Measurements from ENCODE around the gene TXNDC17. TPM values are rescaled to one million over a fixed set of nuclear protein-coding genes. Genes with fewer than 3 reads are reported as not detected.

The TXNDC17 gene
- total and polyA plus RNA-seq, 9 of the 15 experiments (the other 6 are each of a cell fraction or from before 2014, with no cell fraction given) = 108 to 759 (median 179) TPM

GRCh38 chr17:6651919-6652452, 11.1 kb downstream of the TXNDC17 start (continued):
- TF ChIP-seq MGA (IDR thresholded peaks at IDR 0.05) (peak; percentile 93), ZNF134 (CRISPR knock-in tag; conservative IDR thresholded peaks at IDR 0.05) (no peak), SETDB1 (IDR thresholded peaks at IDR 0.05; ENCODE audit: low read length) (no peak), SMAD4 (CRISPR knock-in tag; conservative IDR thresholded peaks at IDR 0.05) (0 out of 2 replicates have a peak, but pooled peaks have one; percentile 36), YY1 (IDR thresholded peaks at IDR 0.05; ENCODE audit: borderline replicate concordance in 1 of 3, control insufficient read depth in 1 of 3, extremely low read depth in 1 of 3, insufficient read depth in 3 of 3, insufficient read length in 1 of 3, insufficient replicate concordance in 2 of 3, low read depth in 1 of 3, low read length in 2 of 3) (no peak), ILK (tag; IDR thresholded peaks at IDR 0.05; ENCODE audit: borderline replicate concordance, low read depth) (no peak), MXI1 (IDR thresholded peaks at IDR 0.05; ENCODE audit: low read depth, low read length) (no peak), ZNF512 (tag; IDR thresholded peaks at IDR 0.05) (no peak), KDM1A (IDR thresholded peaks at IDR 0.05) (peak in 1 of 2 experiments; percentile 27; a peak in 1 of 4 replicates), PBX2 (CRISPR knock-in tag; IDR thresholded peaks at IDR 0.05; ENCODE audit: low read depth) (no peak), PBX2 (tag; conservative IDR thresholded peaks at IDR 0.05; ENCODE audit: low read depth) (peak; percentile 41; the same call in 1 of the 2 replicates)

Data from K562 (cell line).